Measurements from ENCODE around the gene SDHB. TPM values are rescaled to one million over a fixed set of nuclear protein-coding genes. Genes with fewer than 3 reads are reported as not detected.

SDHB gene
- total RNA-seq, 4 donors from 2014 or later: 238 to 405 (median 328) TPM

GRCh38 chr1:16992102-16992501, 61.7 kb downstream of the SDHB start:
- Histone ChIP-seq H3K9me3 (no peaks in the 10 kb centered on the region), H3K27me3 (no peaks in the 10 kb centered on the region), H3K36me3 (peaks cover 0 to 50% of the 10 kb centered on the region in 2 donors), H3K27ac (no peak overlapping the region), H3K4me3 (no peak overlapping the region), H3K4me1 (no peaks in the 10 kb centered on the region)
- intact Hi-C loops (cut with DNase I; ENCODE audit: low total_unique reads): no loop called here
- in situ Hi-C loops (cut with MboI; ENCODE audit: low sequenced_read_pairs in 4 of 4): no loop called here
- DNase-seq: no peak
- no peak for TF ChIP-seq POLR2A (IDR thresholded peaks at IDR 0.05)
- no peak for TF ChIP-seq CTCF (IDR thresholded peaks at IDR 0.05 in 4 of 5, conservative IDR thresholded peaks at IDR 0.05 in 1 of 5)
- ATAC-seq: no peak

- H3K4me1 ChIP-seq: no peaks in the 10 kb centered on the region
- TF ChIP-seq POLR2A (IDR thresholded peaks at IDR 0.05) (no peak), CTCF (IDR thresholded peaks at IDR 0.05 in 4 of 5, conservative IDR thresholded peaks at IDR 0.05 in 1 of 5) (no peak)
- H3K36me3 ChIP-seq: peaks cover 0 to 49% of the 10 kb centered on the region in 2 donors
- DNase-seq (no peak), ATAC-seq (no peak)
- intact Hi-C loops (cut with DNase I; ENCODE audit: low total_unique reads): no loop called here
- H3K27ac ChIP-seq: no peak overlapping the region
- no peaks in the 10 kb centered on the region for H3K9me3 ChIP-seq
- H3K4me3 ChIP-seq: no peak overlapping the region
- in situ Hi-C loops (cut with MboI; ENCODE audit: low sequenced_read_pairs in 4 of 4): no loop called here
- no peaks in the 10 kb centered on the region for H3K27me3 ChIP-seq
These were observed 62.3 kb downstream of the SDHB start for GRCh38 chr1:16991571-16991970.

GRCh38 chr1:16989676-16990391, 64.0 kb downstream of the SDHB start:
- in situ Hi-C loops (cut with MboI; ENCODE audit: low sequenced_read_pairs in 4 of 4): no loop called here
- no peak for ATAC-seq
- peaks cover 0 to 34% of the 10 kb centered on the region in 2 donors for H3K36me3 ChIP-seq

GRCh38 chr1:16988210-16988609, 65.6 kb downstream of the SDHB start:
- ATAC-seq (no peak), DNase-seq (no peak)
- intact Hi-C loops (cut with DNase I; ENCODE audit: low total_unique reads) (no loop called here), in situ Hi-C loops (cut with MboI; ENCODE audit: low sequenced_read_pairs in 4 of 4) (no loop called here)
- H3K27ac ChIP-seq: no peak overlapping the region
- no peaks in the 10 kb centered on the region for H3K9me3 ChIP-seq
- no peaks in the 10 kb centered on the region for H3K4me1 ChIP-seq
- no peak overlapping the region for H3K4me3 ChIP-seq
- no peak for TF ChIP-seq CTCF (IDR thresholded peaks at IDR 0.05 in 4 of 5, conservative IDR thresholded peaks at IDR 0.05 in 1 of 5)
- TF ChIP-seq POLR2A (IDR thresholded peaks at IDR 0.05): no peak
- H3K27me3 ChIP-seq: no peaks in the 10 kb centered on the region
- H3K36me3 ChIP-seq: peaks cover 0 to 34% of the 10 kb centered on the region in 2 donors

More at GRCh38 chr1:16989676-16990391, 64.0 kb downstream of the SDHB start:
- intact Hi-C loops (cut with DNase I; ENCODE audit: low total_unique reads): no loop called here
- Histone ChIP-seq H3K27me3 (no peaks in the 10 kb centered on the region), H3K4me1 (no peaks in the 10 kb centered on the region), H3K9me3 (no peaks in the 10 kb centered on the region), H3K4me3 (no peak overlapping the region), H3K27ac (no peak overlapping the region)
- no peak for DNase-seq
- no peak for TF ChIP-seq CTCF (IDR thresholded peaks at IDR 0.05 in 4 of 5, conservative IDR thresholded peaks at IDR 0.05 in 1 of 5)
- TF ChIP-seq POLR2A (IDR thresholded peaks at IDR 0.05): no peak

Data from gastrocnemius medialis (tissue), 4 donors.